K562 (cell line): Measurements from ENCODE around the gene ANO7. TPM values are rescaled to one million over a fixed set of nuclear protein-coding genes. Genes with fewer than 3 reads are reported as not detected.

ENCODE experiments used
- E4F1 ChIP-seq: fragments of 250-450 bp; sonication (Bioruptor Pico); IDR thresholded peaks from 2 replicates; pipeline ENCODE4 v1.5.0; 2021; ENCODE audit warnings: mild to moderate bottlenecking, borderline replicate concordance
- ZNF133 ChIP-seq: fragments of 250-450 bp; sonication (Bioruptor Pico); IDR thresholded peaks from 2 replicates; pipeline ENCODE4 v1.4.0; 2020; ENCODE audit warnings: mild to moderate bottlenecking
- ZNF655 ChIP-seq: fragments of 250-450 bp; sonication (Bioruptor Pico); IDR thresholded peaks from 2 replicates; pipeline ENCODE4 v1.5.0; 2021
- polyA plus RNA-seq, 8 experiments: library from polyadenylated mRNA; depleted of rRNA in 4 of 8; stranded (reverse) in 5 of 8; unstranded in 3 of 8; fragments of >200 nt; fragmentation: Nextera tagmentation in 2 of 8; fragmentation: Illumina TruSeq in 1 of 8; extraction: Ambion mirVana in 2 of 8; extraction: Trizol in 1 of 8; gene quantifications; 2 replicates each; pipeline versions ENCODE4 v1.2.1 to v1.2.3, GENCODE V29; 2011 to 2014; ENCODE audit warnings: inconsistent platforms in 1 of 8, missing spikeins in 1 of 8
- total RNA-seq, 7 experiments: library from RNA; depleted of rRNA in 6 of 7; stranded (reverse); fragments of >200 nt in 6 of 7; fragmentation: Illumina TruSeq in 2 of 7; extraction: Trizol in 2 of 7; gene quantifications; 2 replicates each; pipeline versions ENCODE4 v1.2.1 to v1.2.3, GENCODE V29; 2011 to 2021; ENCODE audit warnings: low replicate concordance in 1 of 7

ANO7 gene
- total and polyA plus RNA-seq, 9 of the 15 experiments (the other 6 are each of a cell fraction or from before 2014, with no cell fraction given): 0.28 to 5.1 (median 1.1) TPM

- TF ChIP-seq ZNF133 (CRISPR knock-in tag): no peak
- no peak for TF ChIP-seq E4F1
- TF ChIP-seq ZNF655 (CRISPR knock-in tag): no peak
Observed at GRCh38 chr2:241149925-241150659, 38.4 kb upstream of the ANO7 start, which contains the start of gene PPP1R7 (continued).
